ENCODE results near the gene DMD. TPM values are rescaled to one million over a fixed set of nuclear protein-coding genes. Genes with fewer than 3 reads are reported as not detected.
"Not testable (repeated sequence)": the region's sequence is repeated elsewhere in the genome, so short reads cannot be mapped to it uniquely, and the experiment has no call there.

Gene DMD
- total and polyA plus RNA-seq, 12 donors = 28.5 to 228 (median 168) TPM

- no peak overlapping the region for H3K4me3 ChIP-seq
- DNase-seq (no peak), ATAC-seq (no peak)
- 87 to 93% methylated on average over 3 of the region's 3 CpGs for WGBS, 2 donors
- intact Hi-C loops (cut with DNase I) = no loop called here
- H3K9me3 ChIP-seq = peaks cover 0 to 7% (median 0%) of the 10 kb centered on the region in 11 donors
- no peaks in the 10 kb centered on the region for H3K27me3 ChIP-seq
- no peaks in the 10 kb centered on the region for H3K36me3 ChIP-seq
- no peak overlapping the region for H3K27ac ChIP-seq
- TF ChIP-seq CTCF (IDR thresholded peaks at IDR 0.05) = no peak
- no peaks in the 10 kb centered on the region for H3K4me1 ChIP-seq
Measured at GRCh38 chrX:31397119-31397518, 1814.2 kb downstream of the DMD start.

- no peak overlapping the region for H3K27ac ChIP-seq
- H3K36me3 ChIP-seq = no peaks in the 10 kb centered on the region
- H3K4me3 ChIP-seq = no peak overlapping the region
- ATAC-seq = no peak
- intact Hi-C loops (cut with DNase I) = no loop called here
- H3K27me3 ChIP-seq = no peaks in the 10 kb centered on the region
- no peak for DNase-seq
- TF ChIP-seq CTCF (IDR thresholded peaks at IDR 0.05) = no peak
- no peaks in the 10 kb centered on the region for H3K9me3 ChIP-seq
- H3K4me1 ChIP-seq = no peaks in the 10 kb centered on the region
- WGBS, 2 donors = 100% methylated on average over 3 of the region's 3 CpGs
Measured at GRCh38 chrX:31392513-31392912, 1818.8 kb downstream of the DMD start.

GRCh38 chrX:31388946-31389345 lies 1822.4 kb downstream of the DMD start:
- Histone ChIP-seq H3K36me3 (no peaks in the 10 kb centered on the region), H3K27me3 (no peaks in the 10 kb centered on the region), H3K27ac (no peak overlapping the region), H3K9me3 (no peaks in the 10 kb centered on the region), H3K4me3 (no peak overlapping the region), H3K4me1 (no peaks in the 10 kb centered on the region)
- TF ChIP-seq CTCF (IDR thresholded peaks at IDR 0.05) = no peak
- DNase-seq (no peak), ATAC-seq (no peak)
- intact Hi-C loops (cut with DNase I) = no loop called here
- 46 to 54% methylated on average over 1 of the region's 1 CpG for WGBS, 2 donors

GRCh38 chrX:31384471-31384870 lies 1826.9 kb downstream of the DMD start:
- WGBS, 2 donors = 81 to 88% methylated on average over 1 of the region's 1 CpG
- intact Hi-C loops (cut with DNase I) = no loop called here
- Histone ChIP-seq H3K27me3 (no peaks in the 10 kb centered on the region), H3K9me3 (no peaks in the 10 kb centered on the region), H3K4me3 (no peak overlapping the region), H3K4me1 (no peaks in the 10 kb centered on the region), H3K36me3 (no peaks in the 10 kb centered on the region), H3K27ac (no peak overlapping the region)
- DNase-seq = no peak
- TF ChIP-seq CTCF (IDR thresholded peaks at IDR 0.05) = no peak
- ATAC-seq = no peak

- no peak for TF ChIP-seq CTCF (IDR thresholded peaks at IDR 0.05)
- 98 to 100% methylated on average over 8 of the region's 8 CpGs for WGBS, 2 donors
- H3K4me3 ChIP-seq = no peak overlapping the region
- ATAC-seq (no peak), DNase-seq (no peak)
- no peaks in the 10 kb centered on the region for H3K27me3 ChIP-seq
- intact Hi-C loops (cut with DNase I) = no loop called here
- no peaks in the 10 kb centered on the region for H3K36me3 ChIP-seq
- no peak overlapping the region for H3K27ac ChIP-seq
- no peaks in the 10 kb centered on the region for H3K9me3 ChIP-seq
- H3K4me1 ChIP-seq = no peaks in the 10 kb centered on the region
Measured at GRCh38 chrX:31383991-31384390, 1827.4 kb downstream of the DMD start.

- H3K27ac ChIP-seq; ATAC-seq; DNase-seq; H3K36me3 ChIP-seq; intact Hi-C loops (cut with DNase I); H3K9me3 ChIP-seq; H3K4me3 ChIP-seq; H3K27me3 ChIP-seq; H3K4me1 ChIP-seq: not testable (repeated sequence)
- 81 to 82% methylated on average over 6 of the region's 6 CpGs for WGBS, 2 donors
Measured at GRCh38 chrX:31378973-31379372, 1832.4 kb downstream of the DMD start.

- H3K4me1 ChIP-seq; H3K27ac ChIP-seq; H3K9me3 ChIP-seq; intact Hi-C loops (cut with DNase I); DNase-seq; H3K27me3 ChIP-seq; ATAC-seq; H3K4me3 ChIP-seq; H3K36me3 ChIP-seq: not testable (repeated sequence)
- WGBS, 2 donors = 92 to 95% methylated on average over 7 to 8 of the region's 8 CpGs
Measured at GRCh38 chrX:31377821-31378220, 1833.5 kb downstream of the DMD start.
